GM19025 (cell line): Measurements from ENCODE around the gene IBA57.
"Not testable (repeated sequence)": the region's sequence is repeated elsewhere in the genome, so short reads cannot be mapped to it uniquely, and the experiment has no call there.

Source experiments
- ATAC-seq: cut with Tn5 transposase; IDR thresholded peaks from one replicate; pipeline ENCODE4 v1.9.1; 2021; ENCODE audit warnings: mild to moderate bottlenecking, low read depth, moderate library complexity; ENCODE audit not compliant: unreplicated experiment

The IBA57 gene

DNA sequence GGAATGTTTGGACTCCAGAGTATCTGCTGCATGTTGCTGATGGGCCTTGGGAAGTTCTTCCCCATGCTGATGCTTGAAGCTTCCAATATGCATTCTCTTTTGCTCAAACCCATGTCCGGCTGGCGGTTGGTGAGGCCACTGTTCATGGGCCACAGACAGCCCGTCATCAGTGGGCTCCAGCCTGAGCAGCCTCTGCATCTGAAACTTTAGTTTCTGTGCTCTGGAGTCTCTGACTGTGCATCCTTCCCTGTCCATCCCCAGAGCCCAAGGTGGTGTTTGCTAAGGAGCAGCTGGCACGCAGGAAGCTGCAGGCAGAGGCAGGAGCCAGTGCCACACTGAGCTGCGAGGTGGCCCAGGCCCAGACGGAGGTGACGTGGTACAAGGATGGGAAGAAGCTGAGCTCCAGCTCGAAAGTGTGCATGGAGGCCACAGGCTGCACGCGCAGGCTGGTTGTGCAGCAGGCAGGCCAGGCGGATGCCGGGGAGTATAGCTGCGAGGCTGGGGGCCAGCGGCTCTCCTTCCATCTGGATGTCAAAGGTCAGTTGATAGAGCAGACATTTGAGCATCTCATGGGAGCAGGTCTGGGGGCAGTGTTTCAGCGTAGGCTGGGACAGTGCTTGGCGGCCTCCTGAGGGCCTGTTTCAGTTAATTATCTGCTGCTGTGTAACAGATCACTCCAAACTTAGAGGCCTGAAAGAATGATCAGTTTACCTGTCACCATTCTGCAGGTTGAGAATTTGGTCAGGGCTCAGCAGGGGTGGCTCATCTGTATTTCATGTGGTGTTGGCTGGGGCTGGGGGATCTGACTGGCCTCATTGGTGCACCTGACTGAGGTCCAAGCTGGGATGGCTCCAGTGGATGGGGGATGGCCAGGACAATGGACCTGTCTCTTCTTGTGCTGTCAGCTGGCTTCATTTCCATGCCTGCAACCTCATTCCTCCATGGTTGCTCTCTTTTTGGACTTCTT lies 58.9 kb downstream of the IBA57 start:
- ATAC-seq = no peak

DNA sequence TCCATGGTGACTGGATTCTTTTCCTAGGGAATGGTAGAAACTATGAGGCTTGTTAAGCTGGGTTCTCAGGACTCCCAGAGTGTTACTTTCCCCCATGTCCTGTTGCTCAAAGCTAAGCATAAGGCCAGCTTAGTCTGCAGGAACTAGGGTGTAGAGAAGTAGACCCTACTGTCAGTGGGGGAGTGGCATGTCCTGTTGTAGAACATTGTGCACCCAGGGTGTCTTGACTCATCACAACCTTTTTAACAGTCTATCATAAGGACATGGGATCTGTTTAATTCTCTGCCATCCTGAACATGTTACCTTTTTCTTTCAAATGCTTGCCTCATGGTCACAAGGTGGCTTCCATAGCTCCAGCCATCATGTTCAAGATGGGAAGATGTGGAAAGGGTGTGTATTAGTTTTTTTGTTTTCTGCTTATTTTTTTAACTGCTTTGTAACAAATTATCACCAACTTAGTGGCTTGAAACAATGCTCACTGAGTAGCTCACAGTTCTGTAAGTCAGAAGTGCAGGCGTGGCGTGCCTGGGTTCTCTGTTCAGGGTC lies 59.6 kb downstream of the IBA57 start:
- no peak for ATAC-seq

DNA sequence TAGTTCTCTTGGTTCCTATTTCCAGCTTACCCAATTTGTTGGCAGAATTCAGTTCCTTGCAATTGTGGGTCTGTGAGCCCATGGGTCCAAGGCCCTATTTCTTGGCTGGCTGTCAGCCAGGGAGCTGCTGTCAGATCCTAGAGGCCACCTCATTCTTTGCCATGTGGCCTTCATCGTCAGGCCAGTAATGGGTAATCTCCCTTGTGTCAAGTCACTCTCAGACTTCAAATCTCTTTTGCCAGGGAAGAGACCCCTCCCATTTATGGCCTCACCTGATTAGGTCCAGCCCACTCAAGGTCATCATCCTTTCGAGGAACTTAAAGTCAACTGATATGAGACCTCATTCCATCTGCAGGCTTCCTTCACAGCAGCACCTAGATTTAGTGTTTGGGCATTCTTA lies 60.1 kb downstream of the IBA57 start:
- no peak for ATAC-seq

DNA sequence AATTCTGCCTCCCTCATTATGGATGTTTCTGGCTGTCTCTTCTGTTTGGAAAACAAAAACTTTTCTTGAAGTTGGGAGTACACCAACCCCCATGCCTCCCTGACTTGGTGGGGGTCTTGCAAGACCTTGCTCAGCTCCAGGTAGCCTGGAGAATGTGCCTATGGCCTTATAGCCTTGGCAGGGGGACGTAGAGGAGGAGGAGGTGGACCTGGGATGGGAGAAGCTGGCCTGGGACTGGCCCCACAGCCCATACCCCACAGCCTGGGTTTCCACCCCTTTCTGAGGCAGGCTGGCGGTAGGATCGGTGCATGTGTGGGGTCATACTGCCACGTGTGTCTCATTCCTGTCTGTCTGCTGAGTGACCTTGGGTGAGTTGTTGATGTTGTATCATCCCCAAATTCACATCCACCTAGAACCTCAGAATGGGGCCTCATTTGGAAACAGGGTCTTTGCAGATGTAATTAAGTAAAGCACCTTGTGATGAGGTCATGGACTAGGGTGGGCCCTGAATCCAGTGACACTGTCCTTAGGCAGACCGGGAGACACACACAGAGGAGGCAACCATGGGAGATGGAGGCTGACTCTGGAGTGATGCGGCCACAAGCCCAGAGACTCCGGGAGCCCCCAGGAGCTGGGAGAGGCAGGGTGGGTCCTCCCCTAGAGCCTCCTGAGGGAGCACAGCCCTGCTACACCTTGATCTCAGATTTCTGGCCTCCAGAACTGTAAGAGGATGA lies 60.7 kb downstream of the IBA57 start:
- ATAC-seq = no peak

DNA sequence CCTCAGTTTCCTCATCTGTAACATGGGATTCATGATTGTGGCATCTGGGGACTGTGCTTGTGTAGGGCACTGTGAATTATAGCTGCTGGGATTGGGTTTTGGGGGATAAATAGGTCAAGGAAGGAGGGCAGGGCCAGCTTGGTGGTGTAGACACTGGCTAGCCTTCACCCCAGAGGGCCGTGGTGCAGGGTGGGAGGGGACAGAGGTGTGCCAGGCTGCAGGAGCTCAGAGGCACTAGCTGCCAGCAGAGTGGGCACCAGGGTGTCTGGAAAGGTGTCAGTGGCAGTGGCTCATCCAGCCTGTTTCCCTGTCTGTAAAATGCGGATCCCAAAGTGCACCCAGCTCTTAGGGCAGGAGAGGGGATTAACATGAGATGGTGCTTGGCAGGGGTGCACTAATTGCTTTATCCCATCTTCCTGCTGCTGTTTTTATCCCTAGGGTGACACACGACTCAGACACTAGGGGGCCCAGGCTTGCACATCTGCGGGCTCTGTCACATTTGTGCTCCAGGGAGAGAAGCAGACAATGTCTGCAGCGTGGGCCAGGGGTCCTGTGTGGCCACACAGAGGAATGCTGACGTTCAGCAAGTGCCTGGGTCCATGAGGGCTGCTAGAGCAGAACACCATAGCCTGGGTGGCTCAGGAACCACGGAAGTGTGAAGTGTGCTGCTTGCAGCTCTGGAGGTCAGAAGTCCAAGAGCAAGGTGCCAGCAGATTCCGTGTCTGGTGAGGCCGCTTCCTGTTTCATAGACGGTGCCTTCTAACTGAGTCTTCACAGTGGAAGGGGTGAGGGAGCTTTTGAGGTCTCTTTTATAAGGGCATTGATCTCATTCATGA lies 61.6 kb downstream of the IBA57 start:
- ATAC-seq = no peak

DNA sequence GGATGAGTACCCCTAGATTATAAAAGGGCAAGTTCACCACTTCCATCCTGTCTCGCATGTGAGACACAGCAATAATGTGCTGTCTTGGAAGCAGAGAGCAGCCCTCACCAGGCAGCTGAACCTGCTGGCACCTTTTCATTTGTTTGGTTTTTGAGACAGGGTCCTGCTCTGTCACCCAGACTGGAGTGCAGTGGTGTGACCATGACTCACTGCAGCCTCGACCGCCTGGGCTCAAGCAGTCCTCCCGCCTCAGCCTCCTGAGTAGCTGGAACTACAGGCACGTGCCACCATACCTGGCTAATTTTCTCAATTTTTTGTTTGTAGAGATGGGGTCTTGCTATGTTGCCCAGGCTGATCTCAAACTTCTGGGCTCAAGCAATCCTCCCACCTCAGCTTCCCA lies 62.5 kb downstream of the IBA57 start:
- not testable (repeated sequence) for ATAC-seq

DNA sequence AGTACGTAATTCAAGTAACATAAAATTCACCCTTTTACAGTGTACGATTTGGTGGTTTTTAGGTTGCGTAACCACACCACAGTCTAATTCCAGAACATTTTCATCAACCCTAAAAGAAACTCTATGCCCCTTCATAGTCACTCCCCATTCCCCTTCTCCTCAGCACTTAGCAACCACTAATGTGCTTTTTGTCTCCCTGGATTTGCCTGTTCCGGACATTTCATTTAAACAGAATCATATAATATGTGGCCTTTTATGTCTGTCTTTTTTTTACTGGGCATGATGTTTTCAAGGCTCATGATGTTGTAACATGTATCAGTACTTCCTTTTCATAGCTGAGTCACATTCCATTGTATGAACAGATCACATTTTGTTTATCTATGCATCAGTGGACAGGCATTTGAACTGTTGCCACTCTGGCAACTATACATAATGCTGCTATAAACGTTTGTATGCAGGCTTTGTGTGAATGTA lies 63.0 kb downstream of the IBA57 start:
- ATAC-seq = no peak

DNA sequence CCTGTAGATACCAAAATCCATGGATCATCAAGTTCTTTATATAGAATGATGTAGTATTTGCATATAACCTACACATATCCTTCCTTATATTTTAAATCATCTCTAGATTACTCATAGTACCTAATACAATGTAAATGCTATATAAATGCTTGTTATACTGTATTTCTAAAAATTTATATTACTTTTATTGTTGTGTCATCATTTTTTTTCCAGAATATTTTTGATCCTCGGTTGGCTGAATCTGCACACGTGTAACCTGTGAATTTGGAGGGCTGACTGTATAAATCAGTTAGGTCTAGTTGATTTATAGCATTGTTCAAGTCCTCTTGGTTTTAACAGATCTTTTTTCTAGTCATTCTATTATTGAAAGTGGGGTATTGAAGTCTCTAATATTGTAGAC lies 65.6 kb downstream of the IBA57 start:
- no peak for ATAC-seq
